ENCODE measurements around the gene CCDC89. TPM values are rescaled to one million over a fixed set of nuclear protein-coding genes. Genes with fewer than 3 reads are reported as not detected.
A peak's percentile ranks its signal among the peaks of the same experiment; 100 is the strongest.

The CCDC89 gene
- total and polyA plus RNA-seq, 2 experiments from 2014 or later: 0.31 TPM; not detected in 1

DNA sequence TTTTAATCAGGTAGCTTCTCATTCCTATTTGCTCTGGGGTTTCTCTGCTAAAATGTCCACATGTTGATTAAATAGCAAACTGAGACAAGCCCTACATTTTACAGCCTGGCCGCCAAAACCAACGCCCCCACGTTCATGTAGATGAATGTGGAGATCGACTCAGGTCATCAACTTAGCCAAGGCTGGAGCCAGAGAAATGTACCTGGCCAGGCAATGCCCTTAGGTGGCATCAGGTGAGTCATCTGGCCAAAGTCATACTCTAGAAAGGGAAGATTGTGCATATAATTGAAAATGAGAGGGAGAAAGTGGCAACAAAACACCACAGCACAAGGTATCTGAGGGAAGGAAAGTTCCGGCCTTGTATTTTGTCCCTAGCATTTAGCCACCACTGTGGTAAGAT is 37.1 kb upstream of the CCDC89 start:
- no peaks in the 10 kb centered on the region; the same call in 2 of the 3 replicates for H3K9me3 Mint-ChIP-seq
- no peaks in the 10 kb centered on the region for H4K20me1 ChIP-seq (replicated peaks; ENCODE audit: insufficient read depth)
- peaks cover 5% of the 10 kb centered on the region for H3K27me3 Mint-ChIP-seq (ENCODE audit: insufficient read depth, low read depth, poor library complexity)
- no peak overlapping the region for H3K4me2 ChIP-seq
- H3K36me3 ChIP-seq (ENCODE audit: insufficient read depth): no peaks in the 10 kb centered on the region
- H3F3A ChIP-seq (replicated peaks; ENCODE audit: low read depth): no peaks in the 10 kb centered on the region
- H3K9me2 ChIP-seq (ENCODE audit: insufficient read depth): peaks cover 26% of the 10 kb centered on the region
- H3K4me3 ChIP-seq: no peak overlapping the region
- DNase-seq (ENCODE audit: low spot score): no peak
- ATAC-seq: no peak
- H3K4me3 Mint-ChIP-seq: no peak overlapping the region
- no peak overlapping the region for H2AFZ ChIP-seq
- H3K4me1 ChIP-seq (ENCODE audit: insufficient read depth): peaks cover 22% of the 10 kb centered on the region
- peaks cover 37% of the 10 kb centered on the region; the same call in 2 of the 3 replicates for H3K4me1 Mint-ChIP-seq
- no peaks in the 10 kb centered on the region for H3K27me3 ChIP-seq (ENCODE audit: insufficient read depth)
- TF ChIP-seq, protein P1, sequence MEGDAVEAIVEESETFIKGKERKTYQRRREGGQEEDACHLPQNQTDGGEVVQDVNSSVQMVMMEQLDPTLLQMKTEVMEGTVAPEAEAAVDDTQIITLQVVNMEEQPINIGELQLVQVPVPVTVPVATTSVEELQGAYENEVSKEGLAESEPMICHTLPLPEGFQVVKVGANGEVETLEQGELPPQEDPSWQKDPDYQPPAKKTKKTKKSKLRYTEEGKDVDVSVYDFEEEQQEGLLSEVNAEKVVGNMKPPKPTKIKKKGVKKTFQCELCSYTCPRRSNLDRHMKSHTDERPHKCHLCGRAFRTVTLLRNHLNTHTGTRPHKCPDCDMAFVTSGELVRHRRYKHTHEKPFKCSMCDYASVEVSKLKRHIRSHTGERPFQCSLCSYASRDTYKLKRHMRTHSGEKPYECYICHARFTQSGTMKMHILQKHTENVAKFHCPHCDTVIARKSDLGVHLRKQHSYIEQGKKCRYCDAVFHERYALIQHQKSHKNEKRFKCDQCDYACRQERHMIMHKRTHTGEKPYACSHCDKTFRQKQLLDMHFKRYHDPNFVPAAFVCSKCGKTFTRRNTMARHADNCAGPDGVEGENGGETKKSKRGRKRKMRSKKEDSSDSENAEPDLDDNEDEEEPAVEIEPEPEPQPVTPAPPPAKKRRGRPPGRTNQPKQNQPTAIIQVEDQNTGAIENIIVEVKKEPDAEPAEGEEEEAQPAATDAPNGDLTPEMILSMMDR (conservative IDR thresholded peaks at IDR 0.05; ENCODE audit: low read depth in 2 of 2): no peak
- TF ChIP-seq STAT1 (IDR thresholded peaks at IDR 0.05; ENCODE audit: unreplicated experiment) (no peak), POLR2AphosphoS5 (IDR thresholded peaks at IDR 0.05; ENCODE audit: low read depth) (no peak), EZH2phosphoT487 (IDR thresholded peaks at IDR 0.05; ENCODE audit: unreplicated experiment) (no peak), ZNF331 (CRISPR knock-in tag; IDR thresholded peaks at IDR 0.05; ENCODE audit: low read depth) (no peak), ZNF114 (CRISPR knock-in tag; IDR thresholded peaks at IDR 0.05) (no peak)
- TF ChIP-seq, protein P2, sequence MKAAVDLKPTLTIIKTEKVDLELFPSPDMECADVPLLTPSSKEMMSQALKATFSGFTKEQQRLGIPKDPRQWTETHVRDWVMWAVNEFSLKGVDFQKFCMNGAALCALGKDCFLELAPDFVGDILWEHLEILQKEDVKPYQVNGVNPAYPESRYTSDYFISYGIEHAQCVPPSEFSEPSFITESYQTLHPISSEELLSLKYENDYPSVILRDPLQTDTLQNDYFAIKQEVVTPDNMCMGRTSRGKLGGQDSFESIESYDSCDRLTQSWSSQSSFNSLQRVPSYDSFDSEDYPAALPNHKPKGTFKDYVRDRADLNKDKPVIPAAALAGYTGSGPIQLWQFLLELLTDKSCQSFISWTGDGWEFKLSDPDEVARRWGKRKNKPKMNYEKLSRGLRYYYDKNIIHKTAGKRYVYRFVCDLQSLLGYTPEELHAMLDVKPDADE (IDR thresholded peaks at IDR 0.05): no peak
- TF ChIP-seq, protein P3, sequence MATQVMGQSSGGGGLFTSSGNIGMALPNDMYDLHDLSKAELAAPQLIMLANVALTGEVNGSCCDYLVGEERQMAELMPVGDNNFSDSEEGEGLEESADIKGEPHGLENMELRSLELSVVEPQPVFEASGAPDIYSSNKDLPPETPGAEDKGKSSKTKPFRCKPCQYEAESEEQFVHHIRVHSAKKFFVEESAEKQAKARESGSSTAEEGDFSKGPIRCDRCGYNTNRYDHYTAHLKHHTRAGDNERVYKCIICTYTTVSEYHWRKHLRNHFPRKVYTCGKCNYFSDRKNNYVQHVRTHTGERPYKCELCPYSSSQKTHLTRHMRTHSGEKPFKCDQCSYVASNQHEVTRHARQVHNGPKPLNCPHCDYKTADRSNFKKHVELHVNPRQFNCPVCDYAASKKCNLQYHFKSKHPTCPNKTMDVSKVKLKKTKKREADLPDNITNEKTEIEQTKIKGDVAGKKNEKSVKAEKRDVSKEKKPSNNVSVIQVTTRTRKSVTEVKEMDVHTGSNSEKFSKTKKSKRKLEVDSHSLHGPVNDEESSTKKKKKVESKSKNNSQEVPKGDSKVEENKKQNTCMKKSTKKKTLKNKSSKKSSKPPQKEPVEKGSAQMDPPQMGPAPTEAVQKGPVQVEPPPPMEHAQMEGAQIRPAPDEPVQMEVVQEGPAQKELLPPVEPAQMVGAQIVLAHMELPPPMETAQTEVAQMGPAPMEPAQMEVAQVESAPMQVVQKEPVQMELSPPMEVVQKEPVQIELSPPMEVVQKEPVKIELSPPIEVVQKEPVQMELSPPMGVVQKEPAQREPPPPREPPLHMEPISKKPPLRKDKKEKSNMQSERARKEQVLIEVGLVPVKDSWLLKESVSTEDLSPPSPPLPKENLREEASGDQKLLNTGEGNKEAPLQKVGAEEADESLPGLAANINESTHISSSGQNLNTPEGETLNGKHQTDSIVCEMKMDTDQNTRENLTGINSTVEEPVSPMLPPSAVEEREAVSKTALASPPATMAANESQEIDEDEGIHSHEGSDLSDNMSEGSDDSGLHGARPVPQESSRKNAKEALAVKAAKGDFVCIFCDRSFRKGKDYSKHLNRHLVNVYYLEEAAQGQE (IDR thresholded peaks at IDR 0.05; ENCODE audit: unreplicated experiment): no peak
- no peaks in the 10 kb centered on the region for H3K79me2 ChIP-seq (replicated peaks; ENCODE audit: insufficient read depth)
- no peak overlapping the region for H3K27ac Mint-ChIP-seq
- H3K27ac ChIP-seq (ENCODE audit: low read depth): no peak overlapping the region
- H3K36me3 Mint-ChIP-seq (ENCODE audit: low read depth): no peaks in the 10 kb centered on the region

DNA sequence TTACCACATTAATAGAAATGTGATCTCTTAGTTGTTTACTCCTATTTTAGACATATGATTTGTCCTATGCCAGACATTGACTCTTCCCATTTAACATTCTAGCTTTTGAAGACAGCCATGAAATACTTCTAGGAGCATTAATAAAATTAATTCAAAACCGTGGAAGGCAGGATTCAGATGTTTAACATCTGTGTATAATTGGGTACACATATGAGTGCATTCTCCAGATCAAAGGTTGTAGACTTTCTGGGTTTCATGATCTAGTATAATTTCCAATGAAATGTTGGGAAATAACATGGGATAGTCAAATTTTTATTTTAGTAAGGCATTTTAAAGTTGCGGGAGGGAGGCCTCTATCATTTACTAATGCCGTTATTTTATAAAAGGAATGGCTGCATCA is 35.2 kb upstream of the CCDC89 start:
- Histone ChIP-seq H3F3A (replicated peaks; ENCODE audit: low read depth) (no peaks in the 10 kb centered on the region), H3K79me2 (replicated peaks; ENCODE audit: insufficient read depth) (no peaks in the 10 kb centered on the region), H3K36me3 (ENCODE audit: insufficient read depth) (no peaks in the 10 kb centered on the region), H3K4me2 (no peak overlapping the region), H3K27me3 (ENCODE audit: insufficient read depth) (no peaks in the 10 kb centered on the region), H2AFZ (no peak overlapping the region), H3K4me3 (no peak overlapping the region), H3K27ac (ENCODE audit: low read depth) (peak overlapping the region; percentile 98; the same call in 1 of the 2 replicates), H3K9me2 (ENCODE audit: insufficient read depth) (peaks cover 13% of the 10 kb centered on the region), H3K4me1 (ENCODE audit: insufficient read depth) (peaks cover 35% of the 10 kb centered on the region), H4K20me1 (replicated peaks; ENCODE audit: insufficient read depth) (no peaks in the 10 kb centered on the region)
- ATAC-seq (no peak), DNase-seq (ENCODE audit: low spot score) (no peak)
- Mint-ChIP-seq H3K36me3 (ENCODE audit: low read depth) (no peaks in the 10 kb centered on the region), H3K9me3 (no peaks in the 10 kb centered on the region), H3K27ac (no peak overlapping the region), H3K27me3 (ENCODE audit: insufficient read depth, low read depth, poor library complexity) (peaks cover 5% of the 10 kb centered on the region), H3K4me3 (no peak overlapping the region), H3K4me1 (peaks cover 55% of the 10 kb centered on the region; the same call in 2 of the 3 replicates)
- TF ChIP-seq ZNF114 (CRISPR knock-in tag; IDR thresholded peaks at IDR 0.05): no peak
- TF ChIP-seq, protein P1 (conservative IDR thresholded peaks at IDR 0.05; ENCODE audit: low read depth in 2 of 2): no peak
- TF ChIP-seq, protein P3 (IDR thresholded peaks at IDR 0.05; ENCODE audit: unreplicated experiment): no peak
- TF ChIP-seq NANOG (IDR thresholded peaks at IDR 0.05; ENCODE audit: borderline replicate concordance): no peak
- no peak for TF ChIP-seq EZH2phosphoT487 (IDR thresholded peaks at IDR 0.05; ENCODE audit: unreplicated experiment)

Data from GM23338 (cell line).